GM18498 (cell line): ENCODE measurements around the gene ONECUT2.
A peak's percentile ranks its signal among the peaks of the same experiment; 100 is the strongest.
"Not testable (repeated sequence)": the region's sequence is repeated elsewhere in the genome, so short reads cannot be mapped to it uniquely, and the experiment has no call there.

ENCODE experiments used
- ATAC-seq: cut with Tn5 transposase; IDR thresholded peaks from one replicate; pipeline ENCODE4 v1.9.1; 2021; ENCODE audit warnings: mild to moderate bottlenecking, moderate library complexity; ENCODE audit not compliant: unreplicated experiment

Gene ONECUT2

GRCh38 chr18:57445488-57446319 is 10.5 kb downstream of the ONECUT2 start:
- no peak for ATAC-seq

DNA sequence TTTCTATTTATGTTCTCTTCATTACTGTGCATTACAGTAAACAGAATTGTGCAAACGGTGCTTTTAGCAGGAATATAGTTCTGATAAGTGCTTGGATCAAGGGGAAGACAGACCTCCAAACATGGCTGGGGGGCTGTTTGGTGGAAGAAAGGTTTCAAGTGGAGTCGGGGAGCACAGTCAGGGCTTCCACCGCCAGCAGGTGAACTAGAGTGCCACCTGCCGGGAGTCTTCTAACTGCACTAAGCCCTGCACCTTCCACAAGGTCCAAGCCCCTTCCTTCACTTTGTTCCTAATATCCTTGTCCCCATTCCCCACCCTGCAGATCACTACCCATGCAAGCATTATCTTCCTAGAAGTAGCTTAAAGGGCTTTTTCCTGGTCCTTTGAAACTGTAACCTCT is 11.1 kb downstream of the ONECUT2 start:
- ATAC-seq, result no peak

DNA sequence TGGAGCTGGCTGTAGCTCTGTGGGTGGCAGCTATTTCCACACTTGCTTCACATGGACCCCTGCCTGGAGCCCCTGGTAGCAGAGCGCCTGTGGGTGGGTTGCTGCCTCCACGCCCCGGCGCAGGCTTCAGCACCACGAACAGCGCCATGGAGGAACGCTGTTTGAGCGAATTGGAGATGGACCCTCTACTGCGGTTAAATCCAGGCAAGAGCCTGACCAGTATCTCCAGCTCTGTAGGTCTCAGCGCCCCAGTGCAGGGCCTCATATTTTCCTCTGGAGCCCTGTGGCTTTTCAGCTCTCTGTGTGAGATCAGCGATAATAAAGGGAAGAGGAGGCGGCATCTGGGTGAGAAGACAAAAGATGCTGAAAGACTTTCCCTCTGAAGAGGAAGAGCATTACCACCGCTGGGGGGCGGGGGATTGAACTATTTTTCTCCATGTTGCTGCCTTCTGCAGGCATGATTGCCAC is 12.0 kb downstream of the ONECUT2 start:
- no peak for ATAC-seq

DNA sequence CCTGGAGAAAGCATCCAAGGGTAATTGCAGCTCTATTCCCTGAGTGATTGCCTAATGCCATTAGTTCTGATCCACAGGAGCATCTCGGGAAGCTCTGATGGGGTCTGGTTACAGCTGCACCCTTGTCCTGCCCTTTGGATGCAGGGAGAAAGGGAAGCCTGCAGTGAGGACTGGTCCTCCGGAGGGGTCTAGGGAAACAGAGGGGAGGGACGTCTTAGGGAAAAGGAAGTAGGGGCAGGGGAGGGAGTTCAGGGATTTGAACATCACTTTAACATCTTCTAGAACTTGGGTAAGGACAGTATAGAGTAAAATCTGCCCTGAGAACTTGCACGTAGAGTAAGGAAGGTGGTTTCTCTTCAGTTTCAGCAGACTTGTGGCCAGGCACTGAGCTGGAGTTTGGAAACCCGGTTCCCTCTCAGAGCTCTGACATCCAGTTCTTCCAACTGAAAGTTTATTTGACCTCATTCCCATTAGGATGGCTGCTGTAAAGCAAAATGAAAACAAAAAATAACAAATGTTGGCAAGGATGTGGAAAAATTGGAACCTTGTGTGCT is 20.5 kb downstream of the ONECUT2 start:
- ATAC-seq, result no peak

GRCh38 chr18:57461652-57462269 is 26.6 kb downstream of the ONECUT2 start:
- ATAC-seq, result no peak

GRCh38 chr18:57466307-57466706 is 31.1 kb downstream of the ONECUT2 start:
- no peak for ATAC-seq

- ATAC-seq, result peak; percentile 48
These were observed 31.7 kb downstream of the ONECUT2 start for GRCh38 chr18:57466745-57467409.

GRCh38 chr18:57469884-57470283 is 34.7 kb downstream of the ONECUT2 start:
- ATAC-seq, result no peak

GRCh38 chr18:57475408-57475807 is 40.2 kb downstream of the ONECUT2 start:
- no peak for ATAC-seq

GRCh38 chr18:57475903-57476302 is 40.7 kb downstream of the ONECUT2 start:
- ATAC-seq, result no peak

DNA sequence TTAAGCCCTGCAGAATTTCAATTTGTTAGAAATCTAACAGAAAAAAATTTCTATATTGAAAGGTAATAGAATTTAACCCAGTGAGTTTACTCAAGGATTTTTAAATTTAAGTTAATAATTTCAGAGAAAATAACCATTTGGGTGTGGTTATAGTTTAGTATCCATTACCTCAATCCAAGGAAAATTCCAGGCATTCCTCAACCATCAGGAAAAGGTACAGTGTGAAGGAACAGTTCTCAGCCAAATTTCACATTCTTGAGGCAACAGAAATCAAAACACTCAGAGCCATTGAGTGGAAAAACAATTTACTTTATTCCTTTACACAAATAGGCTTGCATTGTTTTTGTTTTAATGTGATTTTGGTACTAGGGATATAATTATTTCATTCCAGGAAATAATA is 45.6 kb downstream of the ONECUT2 start:
- no peak for ATAC-seq

DNA sequence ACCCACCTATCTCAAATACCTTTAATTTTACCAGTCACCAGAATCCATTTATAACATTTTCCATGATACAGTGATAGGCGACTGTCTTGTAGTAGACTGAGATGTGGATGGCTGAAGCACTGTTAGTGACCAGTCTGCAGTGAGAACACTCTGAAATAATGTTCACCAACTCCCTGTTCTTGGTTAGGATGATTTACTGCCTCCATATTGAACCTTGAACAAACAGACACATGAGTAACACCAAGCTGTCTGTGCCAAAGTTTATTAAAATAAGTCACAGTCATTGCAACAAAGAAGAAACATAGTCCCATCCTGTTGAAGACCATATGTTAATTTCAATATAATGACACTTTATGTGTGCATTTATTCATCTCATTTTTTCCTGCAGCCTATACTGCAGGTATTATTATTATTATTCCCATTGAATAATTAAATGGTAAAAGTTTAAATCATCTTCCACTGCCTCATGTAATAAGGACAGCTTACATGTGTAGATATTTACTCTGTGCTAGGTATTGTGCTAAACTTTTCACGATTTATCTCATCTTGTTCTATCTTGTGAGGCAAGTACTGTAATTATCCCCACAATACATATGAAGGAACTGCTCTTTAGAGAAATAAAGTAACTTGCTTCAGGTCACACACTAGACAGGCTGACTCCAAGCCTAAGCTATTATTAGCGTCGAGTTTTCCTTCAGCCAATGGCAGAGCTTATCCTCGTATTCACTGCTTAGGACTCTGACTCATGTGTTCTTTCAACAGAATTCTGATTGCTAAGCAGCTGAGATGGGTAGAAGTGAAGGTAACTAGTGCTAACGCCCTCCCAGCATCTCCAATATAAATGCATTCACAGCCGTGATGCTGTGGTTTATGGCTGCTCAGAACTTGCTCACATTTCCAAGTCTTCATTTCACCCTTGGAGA is 62.5 kb downstream of the ONECUT2 start:
- no peak for ATAC-seq

DNA sequence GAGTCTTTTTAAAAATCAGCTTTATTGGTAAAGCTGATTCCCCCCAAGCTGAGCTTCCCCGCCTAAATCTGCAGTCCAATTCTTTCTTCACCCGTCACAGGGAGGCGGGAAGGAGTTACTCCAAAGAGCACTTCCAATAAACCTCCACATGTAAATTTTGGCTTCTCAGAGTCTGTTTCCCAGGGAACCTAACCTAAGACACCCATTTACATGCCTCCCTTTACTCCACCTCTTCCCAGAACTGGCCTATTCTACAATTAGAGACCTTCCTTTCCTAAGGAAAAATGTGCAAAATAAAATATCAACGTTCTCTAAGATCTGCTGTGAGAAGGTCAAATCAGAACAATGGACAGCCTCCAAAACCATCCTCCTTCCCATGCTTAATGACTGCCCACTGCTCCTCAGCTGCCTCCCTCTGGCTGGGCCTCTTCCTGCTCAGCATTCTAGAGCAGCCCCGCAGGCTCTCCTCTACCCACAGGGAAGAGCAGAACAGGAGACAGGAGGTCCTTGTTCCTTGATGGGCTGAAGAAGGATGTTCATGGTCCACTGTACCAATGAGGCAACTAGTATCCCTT is 63.6 kb downstream of the ONECUT2 start:
- no peak for ATAC-seq

GRCh38 chr18:57502624-57503023 is 67.5 kb downstream of the ONECUT2 start:
- no peak for ATAC-seq

DNA sequence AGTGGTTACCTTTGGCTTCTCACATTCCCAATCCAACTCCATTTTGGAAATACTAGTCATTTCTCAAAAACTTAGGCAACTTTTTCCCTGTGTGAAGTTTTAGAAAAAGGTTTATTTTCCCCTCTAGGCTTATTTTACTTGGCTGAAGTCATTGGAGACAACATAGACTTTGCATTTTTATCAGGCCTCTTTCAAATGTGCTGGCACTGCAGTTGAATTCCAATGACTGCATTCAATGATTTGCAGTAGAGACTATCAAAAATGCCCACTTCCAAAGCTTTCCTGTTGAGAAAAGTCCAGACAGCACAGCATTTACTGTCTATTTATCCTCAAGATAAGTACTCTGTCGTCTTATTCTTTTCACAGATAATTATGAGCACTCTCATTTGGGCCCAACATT is 70.1 kb downstream of the ONECUT2 start:
- ATAC-seq, result no peak

DNA sequence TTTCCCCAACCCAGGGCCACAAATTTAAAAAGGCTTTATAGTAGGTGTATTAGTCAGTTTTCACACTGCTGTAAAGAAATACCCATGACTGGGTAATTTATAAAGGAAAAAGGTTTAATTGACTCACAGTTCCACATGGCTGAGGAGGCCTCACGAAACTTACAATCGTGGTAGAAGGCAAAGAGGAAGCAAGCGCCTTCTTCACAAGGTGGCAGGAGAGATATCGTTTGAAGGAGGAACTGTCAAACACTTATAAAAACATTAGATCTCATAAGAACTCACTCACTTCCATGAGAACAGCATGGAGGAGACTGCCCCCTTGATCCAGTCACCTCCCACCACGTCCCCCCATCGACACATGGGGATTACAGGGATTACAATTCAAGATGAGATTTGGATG is 80.9 kb downstream of the ONECUT2 start:
- ATAC-seq, result no peak

DNA sequence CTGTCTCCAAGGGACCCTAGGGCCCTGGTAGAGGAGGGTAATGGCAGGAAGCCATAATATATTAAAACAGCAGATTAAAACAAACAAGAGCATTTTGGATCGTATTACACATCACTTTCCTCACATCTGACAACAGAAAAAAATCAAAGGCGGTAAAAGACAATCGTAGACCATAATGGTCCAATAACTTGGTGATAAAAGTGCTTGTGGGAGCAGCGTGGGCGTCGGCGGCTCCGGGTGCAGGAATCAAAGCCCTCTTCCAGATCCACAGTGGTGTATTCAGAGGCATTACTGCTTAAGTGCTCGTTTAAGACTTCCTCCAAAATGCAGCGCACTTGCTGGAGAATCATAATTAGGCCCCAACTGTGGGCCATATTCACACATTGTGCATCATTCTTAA is 83.4 kb downstream of the ONECUT2 start:
- no peak for ATAC-seq

- no peak for ATAC-seq
These were observed 84.7 kb downstream of the ONECUT2 start for GRCh38 chr18:57519668-57520424.

GRCh38 chr18:57522348-57522747 is 87.2 kb downstream of the ONECUT2 start:
- not testable (repeated sequence) for ATAC-seq
